HFF-Myc (cell line): ENCODE measurements around the gene FAM241B.

ENCODE experiments used
- DNase-seq: peaks from one replicate; pipeline ENCODE4 v3.0.0-alpha.2; 2011; ENCODE audit warnings: low read depth; ENCODE audit errors: extremely low read depth
- H3K4me3 ChIP-seq: replicated peaks from 2 replicates; pipeline ENCODE4 v1.5.1; 2011; ENCODE audit warnings: low read depth, mild to moderate bottlenecking, control low read depth, low read length
- CTCF ChIP-seq: IDR thresholded peaks from 2 replicates; pipeline ENCODE4 v1.5.1; 2012; ENCODE audit warnings: mild to moderate bottlenecking, low read depth, low read length, control low read depth; ENCODE audit errors: missing control alignments

Gene FAM241B

GRCh38 chr10:69666756-69667155 is 36.7 kb downstream of the FAM241B start:
- no peak for DNase-seq

GRCh38 chr10:69668721-69669120 is 38.7 kb downstream of the FAM241B start:
- no peak overlapping the region for H3K4me3 ChIP-seq
- no peak for DNase-seq
- no peak for TF ChIP-seq CTCF

More at GRCh38 chr10:69666756-69667155, 36.7 kb downstream of the FAM241B start:
- H3K4me3 ChIP-seq: no peak overlapping the region
- TF ChIP-seq CTCF: no peak

GRCh38 chr10:69669409-69669808 is 39.4 kb downstream of the FAM241B start:
- H3K4me3 ChIP-seq: no peak overlapping the region
- DNase-seq: no peak
- TF ChIP-seq CTCF: no peak

- DNase-seq: no peak
- no peak overlapping the region for H3K4me3 ChIP-seq
- no peak for TF ChIP-seq CTCF
These were observed 43.5 kb downstream of the FAM241B start for GRCh38 chr10:69673521-69673920.

GRCh38 chr10:69674786-69675185 is 44.7 kb downstream of the FAM241B start:
- no peak for TF ChIP-seq CTCF
- no peak for DNase-seq
- H3K4me3 ChIP-seq: no peak overlapping the region

- no peak for TF ChIP-seq CTCF
- H3K4me3 ChIP-seq: no peak overlapping the region
These were observed 46.3 kb downstream of the FAM241B start for GRCh38 chr10:69676301-69676700.

GRCh38 chr10:69677985-69678654 is 48.1 kb downstream of the FAM241B start:
- TF ChIP-seq CTCF: no peak
- DNase-seq: no peak
- no peak overlapping the region for H3K4me3 ChIP-seq

More at GRCh38 chr10:69676301-69676700, 46.3 kb downstream of the FAM241B start:
- no peak for DNase-seq
